GM12878 (cell line): ENCODE data around the gene PROSER3. TPM values are rescaled to one million over a fixed set of nuclear protein-coding genes. Genes with fewer than 3 reads are reported as not detected.
A peak's percentile ranks its signal among the peaks of the same experiment; 100 is the strongest.

ENCODE experiments used
- CBX3 ChIP-seq: fragments of 200-600 bp; sonication (generic); IDR thresholded peaks from 2 replicates; pipeline ENCODE4 v1.6.1; 2016; ENCODE audit warnings: low read depth, borderline replicate concordance
- CHD4 ChIP-seq: fragments of 200-600 bp; sonication (generic); IDR thresholded peaks from 2 replicates; pipeline ENCODE4 v1.6.1; 2016; ENCODE audit warnings: mild to moderate bottlenecking
- EP300 ChIP-seq, 2 experiments: fragments of 150-350 bp in 1 of 2; IDR thresholded peaks; 2 replicates each; pipeline ENCODE4 v1.6.1; 2011 to 2012; ENCODE audit warnings: low read depth in 2 of 2, low read length in 2 of 2, borderline replicate concordance in 1 of 2, improper control_type of control experiment in 1 of 2, inconsistent platforms in 1 of 2; ENCODE audit not compliant: control insufficient read depth in 1 of 2
- IRF4 ChIP-seq: IDR thresholded peaks from 2 replicates; pipeline ENCODE4 v1.6.1; 2011; ENCODE audit warnings: low read depth, low read length
- JUND ChIP-seq: IDR thresholded peaks from 2 replicates; pipeline ENCODE4 v1.6.1; 2012; ENCODE audit warnings: low read depth, mild to moderate bottlenecking, low read length, improper control_type of control experiment, moderate library complexity
- POLR2A ChIP-seq: IDR thresholded peaks from 2 replicates; pipeline ENCODE4 v1.6.1; 2011; ENCODE audit warnings: low read depth, mild to moderate bottlenecking, low read length
- POLR2AphosphoS2 ChIP-seq: IDR thresholded peaks from 2 replicates; pipeline ENCODE4 v1.6.1; 2011; ENCODE audit warnings: low read depth, mild to moderate bottlenecking, low read length, improper control_type of control experiment, moderate library complexity
- SUPT20H ChIP-seq: IDR thresholded peaks from 2 replicates; pipeline ENCODE4 v1.6.1; 2011; ENCODE audit warnings: low read depth, mild to moderate bottlenecking, low read length, moderate library complexity, borderline replicate concordance; ENCODE audit not compliant: control insufficient read depth
- SUZ12 ChIP-seq: fragments of 200-600 bp; sonication (generic); IDR thresholded peaks from one replicate; pipeline ENCODE4 v1.6.1; 2018; ENCODE audit warnings: antibody characterized with exemption, mild to moderate bottlenecking; ENCODE audit not compliant: unreplicated experiment
- TCF12 ChIP-seq: IDR thresholded peaks from 2 replicates; pipeline ENCODE4 v1.6.1; 2011; ENCODE audit warnings: low read depth, mild to moderate bottlenecking, low read length
- YY1 ChIP-seq: IDR thresholded peaks from 2 replicates; pipeline ENCODE4 v1.6.1; 2011; ENCODE audit warnings: low read depth, mild to moderate bottlenecking, low read length
- ZNF24 ChIP-seq: fragments of 450-650 bp; IDR thresholded peaks from 2 replicates; pipeline ENCODE4 v1.6.1; 2017; ENCODE audit warnings: antibody characterized with exemption, mild to moderate bottlenecking
- ZNF384 ChIP-seq: IDR thresholded peaks from 2 replicates; pipeline ENCODE4 v1.6.1; 2012; ENCODE audit warnings: low read depth, mild to moderate bottlenecking, low read length, improper control_type of control experiment, borderline replicate concordance
- ZNF592 ChIP-seq: fragments of 450-650 bp; IDR thresholded peaks from 2 replicates; pipeline ENCODE4 v1.6.1; 2017; ENCODE audit warnings: mild to moderate bottlenecking, moderate library complexity
- ZNF622 ChIP-seq: fragments of 450-650 bp; IDR thresholded peaks from 2 replicates; pipeline ENCODE4 v1.6.1; 2017; ENCODE audit warnings: mild to moderate bottlenecking, inconsistent platforms
- polyA plus RNA-seq, 11 experiments: library from polyadenylated mRNA; depleted of rRNA in 4 of 11; unstranded in 6 of 11; stranded (reverse) in 5 of 11; fragments of >200 nt; fragmentation: Nextera tagmentation in 4 of 11; fragmentation: Illumina TruSeq in 1 of 11; extraction: Ambion mirVana in 4 of 11; extraction: Trizol in 1 of 11; gene quantifications; 1 replicate in 1 of 11; 2 replicates in 10 of 11; pipeline versions ENCODE4 v1.2.1 to v1.2.3, GENCODE V29; 2011 to 2016; ENCODE audit warnings: inconsistent platforms in 2 of 11, missing spikeins in 2 of 11, low read depth in 1 of 11
- total RNA-seq, 4 experiments: library from RNA; depleted of rRNA in 3 of 4; stranded (reverse); fragments of >200 nt in 3 of 4; fragmentation: Illumina TruSeq in 1 of 4; extraction: Trizol in 1 of 4; gene quantifications; 2 replicates each; pipeline versions ENCODE4 v1.2.1 to v1.2.3, GENCODE V29; 2013 to 2021
- TF ChIP-seq, protein P1 (sequence below): fragments of 450-650 bp; IDR thresholded peaks from 2 replicates; pipeline ENCODE4 v1.6.1; 2017; ENCODE audit warnings: mild to moderate bottlenecking, moderate library complexity
- TF ChIP-seq, protein P2 (sequence below): IDR thresholded peaks from 2 replicates; pipeline ENCODE4 v1.6.1; 2011; ENCODE audit warnings: borderline replicate concordance, low read depth, mild to moderate bottlenecking, moderate library complexity, low read length; ENCODE audit not compliant: insufficient read depth, poor library complexity, severe bottlenecking
- TF ChIP-seq, protein P3 (sequence below): IDR thresholded peaks from 2 replicates; pipeline ENCODE4 v1.6.1; 2012; ENCODE audit warnings: low read depth, low read length, improper control_type of control experiment

The PROSER3 gene
- total and polyA plus RNA-seq, 10 of the 15 experiments (the other 5 are each of a cell fraction or from before 2014, with no cell fraction given) = 0.85 to 25.1 (median 9.6) TPM

- TF ChIP-seq, protein P1, sequence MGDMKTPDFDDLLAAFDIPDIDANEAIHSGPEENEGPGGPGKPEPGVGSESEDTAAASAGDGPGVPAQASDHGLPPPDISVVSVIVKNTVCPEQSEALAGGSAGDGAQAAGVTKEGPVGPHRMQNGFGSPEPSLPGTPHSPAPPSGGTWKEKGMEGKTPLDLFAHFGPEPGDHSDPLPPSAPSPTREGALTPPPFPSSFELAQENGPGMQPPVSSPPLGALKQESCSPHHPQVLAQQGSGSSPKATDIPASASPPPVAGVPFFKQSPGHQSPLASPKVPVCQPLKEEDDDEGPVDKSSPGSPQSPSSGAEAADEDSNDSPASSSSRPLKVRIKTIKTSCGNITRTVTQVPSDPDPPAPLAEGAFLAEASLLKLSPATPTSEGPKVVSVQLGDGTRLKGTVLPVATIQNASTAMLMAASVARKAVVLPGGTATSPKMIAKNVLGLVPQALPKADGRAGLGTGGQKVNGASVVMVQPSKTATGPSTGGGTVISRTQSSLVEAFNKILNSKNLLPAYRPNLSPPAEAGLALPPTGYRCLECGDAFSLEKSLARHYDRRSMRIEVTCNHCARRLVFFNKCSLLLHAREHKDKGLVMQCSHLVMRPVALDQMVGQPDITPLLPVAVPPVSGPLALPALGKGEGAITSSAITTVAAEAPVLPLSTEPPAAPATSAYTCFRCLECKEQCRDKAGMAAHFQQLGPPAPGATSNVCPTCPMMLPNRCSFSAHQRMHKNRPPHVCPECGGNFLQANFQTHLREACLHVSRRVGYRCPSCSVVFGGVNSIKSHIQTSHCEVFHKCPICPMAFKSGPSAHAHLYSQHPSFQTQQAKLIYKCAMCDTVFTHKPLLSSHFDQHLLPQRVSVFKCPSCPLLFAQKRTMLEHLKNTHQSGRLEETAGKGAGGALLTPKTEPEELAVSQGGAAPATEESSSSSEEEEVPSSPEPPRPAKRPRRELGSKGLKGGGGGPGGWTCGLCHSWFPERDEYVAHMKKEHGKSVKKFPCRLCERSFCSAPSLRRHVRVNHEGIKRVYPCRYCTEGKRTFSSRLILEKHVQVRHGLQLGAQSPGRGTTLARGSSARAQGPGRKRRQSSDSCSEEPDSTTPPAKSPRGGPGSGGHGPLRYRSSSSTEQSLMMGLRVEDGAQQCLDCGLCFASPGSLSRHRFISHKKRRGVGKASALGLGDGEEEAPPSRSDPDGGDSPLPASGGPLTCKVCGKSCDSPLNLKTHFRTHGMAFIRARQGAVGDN = no peak
- TF ChIP-seq CHD4 = no peak
- peak; percentile 84 for TF ChIP-seq POLR2A
- TF ChIP-seq, protein P2, sequence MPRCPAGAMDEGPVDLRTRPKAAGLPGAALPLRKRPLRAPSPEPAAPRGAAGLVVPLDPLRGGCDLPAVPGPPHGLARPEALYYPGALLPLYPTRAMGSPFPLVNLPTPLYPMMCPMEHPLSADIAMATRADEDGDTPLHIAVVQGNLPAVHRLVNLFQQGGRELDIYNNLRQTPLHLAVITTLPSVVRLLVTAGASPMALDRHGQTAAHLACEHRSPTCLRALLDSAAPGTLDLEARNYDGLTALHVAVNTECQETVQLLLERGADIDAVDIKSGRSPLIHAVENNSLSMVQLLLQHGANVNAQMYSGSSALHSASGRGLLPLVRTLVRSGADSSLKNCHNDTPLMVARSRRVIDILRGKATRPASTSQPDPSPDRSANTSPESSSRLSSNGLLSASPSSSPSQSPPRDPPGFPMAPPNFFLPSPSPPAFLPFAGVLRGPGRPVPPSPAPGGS = no peak
- no peak for TF ChIP-seq EP300 (IDR thresholded peaks at IDR 0.05; ENCODE audit: borderline replicate concordance in 1 of 2, control insufficient read depth in 1 of 2, low read depth in 2 of 2, low read length in 2 of 2)
- TF ChIP-seq, protein P3, sequence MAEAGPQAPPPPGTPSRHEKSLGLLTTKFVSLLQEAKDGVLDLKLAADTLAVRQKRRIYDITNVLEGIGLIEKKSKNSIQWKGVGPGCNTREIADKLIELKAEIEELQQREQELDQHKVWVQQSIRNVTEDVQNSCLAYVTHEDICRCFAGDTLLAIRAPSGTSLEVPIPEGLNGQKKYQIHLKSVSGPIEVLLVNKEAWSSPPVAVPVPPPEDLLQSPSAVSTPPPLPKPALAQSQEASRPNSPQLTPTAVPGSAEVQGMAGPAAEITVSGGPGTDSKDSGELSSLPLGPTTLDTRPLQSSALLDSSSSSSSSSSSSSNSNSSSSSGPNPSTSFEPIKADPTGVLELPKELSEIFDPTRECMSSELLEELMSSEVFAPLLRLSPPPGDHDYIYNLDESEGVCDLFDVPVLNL = no peak
- no peak for TF ChIP-seq CBX3
- no peak for TF ChIP-seq IRF4
- peak; percentile 60; the same call in 1 of the 2 replicates for TF ChIP-seq TCF12
- TF ChIP-seq SUZ12 = no peak
- no peak for TF ChIP-seq SUPT20H
- TF ChIP-seq JUND = no peak
- peak; percentile 85; the same call in 1 of the 2 replicates for TF ChIP-seq POLR2AphosphoS2
- no peak for TF ChIP-seq ZNF622
- TF ChIP-seq YY1 = peak; percentile 77
- TF ChIP-seq ZNF592 = no peak
- TF ChIP-seq ZNF24 = no peak
- TF ChIP-seq ZNF384 = no peak
Observed at GRCh38 chr19:35740423-35741202, 17.4 kb upstream of the PROSER3 start (continued).
